GM19099 (cell line): ENCODE results near the gene RRP12.

Experiments used
- POLR2A ChIP-seq: IDR thresholded peaks from 3 replicates; pipeline ENCODE4 v1.6.1; 2011; ENCODE audit warnings: low read depth; ENCODE audit not compliant: insufficient read length; ENCODE audit errors: extremely low read depth

RRP12 gene

GRCh38 chr10:97411406-97411805 lies 10.3 kb upstream of the RRP12 start:
- TF ChIP-seq POLR2A: no peak

- TF ChIP-seq POLR2A: no peak
These were observed 7.4 kb upstream of the RRP12 start for GRCh38 chr10:97408496-97408992.

- TF ChIP-seq POLR2A: no peak
These were observed 6.8 kb upstream of the RRP12 start for GRCh38 chr10:97407952-97408248.

- TF ChIP-seq POLR2A: no peak
These were observed 6.2 kb upstream of the RRP12 start for GRCh38 chr10:97407211-97407951.

GRCh38 chr10:97406064-97406463 lies 4.9 kb upstream of the RRP12 start:
- TF ChIP-seq POLR2A: no peak

- no peak for TF ChIP-seq POLR2A
These were observed 2.9 kb upstream of the RRP12 start for GRCh38 chr10:97404044-97404443.

- TF ChIP-seq POLR2A: no peak
These were observed 347 bp upstream of the RRP12 start for GRCh38 chr10:97401455-97401919.

GRCh38 chr10:97399843-97400545 lies 1.1 kb downstream of the RRP12 start:
- no peak for TF ChIP-seq POLR2A

GRCh38 chr10:97396056-97396455 lies 5.1 kb downstream of the RRP12 start:
- no peak for TF ChIP-seq POLR2A

DNA sequence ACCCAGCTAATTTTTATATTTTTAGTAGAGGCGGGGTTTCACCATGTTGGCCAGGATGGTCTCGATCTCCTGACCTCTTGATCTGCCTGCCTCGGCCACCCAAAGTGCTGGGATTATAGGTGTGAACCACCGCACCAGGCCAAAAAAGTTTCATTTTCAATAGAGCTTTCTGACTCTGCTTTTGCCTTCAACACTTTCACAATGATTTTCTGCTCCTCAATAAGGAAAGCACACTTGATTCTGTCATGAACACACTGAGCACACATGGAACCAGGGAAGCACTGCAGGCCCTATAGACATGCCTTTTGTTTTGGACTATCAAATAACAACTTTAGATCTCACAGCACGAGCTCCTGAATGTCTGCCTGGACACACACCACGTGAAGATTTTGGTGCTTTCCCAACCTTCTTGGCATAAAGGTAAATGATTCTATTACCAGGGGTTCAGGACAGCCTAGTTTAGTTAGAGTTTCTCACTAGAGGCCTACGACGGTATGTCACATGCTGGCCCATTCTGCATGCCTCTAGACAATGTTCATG lies 8.0 kb downstream of the RRP12 start:
- TF ChIP-seq POLR2A: no peak

DNA sequence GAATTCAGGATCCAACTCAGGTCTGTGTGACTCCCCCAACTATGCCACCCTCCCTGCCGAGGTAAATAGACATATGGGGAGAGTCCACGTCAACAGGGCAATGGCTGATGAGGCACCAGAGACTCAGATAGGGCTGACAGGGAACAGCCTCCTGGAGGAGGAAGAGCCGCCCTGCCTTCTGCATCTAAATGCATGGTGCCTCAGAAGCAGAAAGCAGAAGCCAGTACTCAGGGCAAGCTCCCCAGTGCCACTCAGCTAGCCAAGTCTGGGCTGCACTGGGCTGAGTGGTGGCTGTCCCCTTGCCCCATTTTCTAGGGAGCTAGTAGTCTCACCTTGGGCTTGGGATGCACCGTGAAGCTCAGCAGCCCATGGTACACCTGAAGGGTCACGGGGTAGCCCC lies 11.0 kb downstream of the RRP12 start:
- TF ChIP-seq POLR2A: no peak

DNA sequence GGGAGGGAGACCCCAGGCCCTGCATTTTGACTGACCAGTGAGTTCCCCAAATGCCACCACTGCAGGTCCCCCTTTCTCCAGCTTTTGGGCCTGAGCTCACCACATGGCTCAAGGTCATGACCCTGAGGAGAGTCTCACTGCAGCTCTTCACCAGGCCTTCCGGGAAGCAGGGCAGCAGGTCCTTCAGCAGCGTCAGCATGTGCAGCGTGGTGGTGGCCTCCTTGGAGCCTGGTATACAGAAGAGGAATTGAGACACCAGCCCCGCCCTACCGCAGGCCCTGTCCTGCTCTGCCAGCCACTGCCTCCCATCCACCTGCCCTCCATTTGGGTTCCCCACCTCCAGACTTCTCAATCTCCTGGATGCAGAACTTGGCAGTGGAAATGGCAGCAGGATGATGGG lies 13.0 kb downstream of the RRP12 start:
- no peak for TF ChIP-seq POLR2A

DNA sequence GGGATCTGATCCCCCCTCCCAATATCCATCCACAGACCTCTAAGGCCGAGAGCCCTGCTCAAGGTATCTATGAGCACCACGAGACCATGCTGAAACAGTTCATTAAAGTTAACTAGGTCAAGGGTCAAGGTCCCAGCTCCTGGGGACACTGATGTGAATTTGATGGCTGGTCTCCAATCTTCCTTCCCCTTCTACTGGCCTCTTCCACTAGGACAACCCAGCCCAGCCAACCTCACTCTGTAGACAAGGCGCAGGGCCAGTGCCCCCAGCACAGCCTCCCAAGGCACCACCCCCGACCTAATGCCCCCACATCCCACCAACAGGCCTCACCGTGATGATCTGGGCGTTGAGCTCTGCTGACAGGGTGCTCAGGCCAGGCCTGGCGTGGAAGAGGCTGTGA lies 15.6 kb downstream of the RRP12 start:
- TF ChIP-seq POLR2A: no peak

DNA sequence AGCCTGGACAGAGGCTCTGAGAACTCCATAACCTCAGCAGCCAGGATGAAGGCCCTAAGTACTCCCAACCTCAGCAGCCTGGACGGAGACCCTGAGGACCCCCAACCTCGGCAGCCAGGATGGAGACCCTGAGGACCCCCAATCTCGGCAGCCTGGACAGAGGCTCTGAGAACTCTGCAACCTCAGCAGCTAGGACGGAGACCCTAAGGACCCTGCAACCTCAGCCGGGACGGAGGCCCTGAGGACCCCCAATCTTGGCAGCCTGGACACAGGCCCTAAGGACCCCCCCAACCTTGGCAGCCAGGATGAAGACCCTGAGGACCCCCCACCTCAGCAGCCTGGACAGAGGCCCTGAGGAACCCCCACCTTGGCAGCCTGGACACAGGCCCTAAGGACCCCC lies 16.5 kb downstream of the RRP12 start:
- no peak for TF ChIP-seq POLR2A

GRCh38 chr10:97384156-97384555 lies 17.0 kb downstream of the RRP12 start:
- no peak for TF ChIP-seq POLR2A

GRCh38 chr10:97383159-97383558 lies 18.0 kb downstream of the RRP12 start:
- TF ChIP-seq POLR2A: no peak
